ENCODE measurements around the gene MYOC.
"Not testable (repeated sequence)": the region's sequence is repeated elsewhere in the genome, so short reads cannot be mapped to it uniquely, and the experiment has no call there.

Gene MYOC

GRCh38 chr1:171600862-171601261 is 51.6 kb downstream of the MYOC start:
- no peak for TF ChIP-seq CTCF (conservative IDR thresholded peaks at IDR 0.05; ENCODE audit: low read depth, low read length)
- DNase-seq (ENCODE audit: low read depth) = no peak
- no peak overlapping the region for H3K4me3 ChIP-seq (ENCODE audit: low read length)

GRCh38 chr1:171600310-171600709 is 52.2 kb downstream of the MYOC start:
- not testable (repeated sequence) for DNase-seq (ENCODE audit: low read depth); H3K4me3 ChIP-seq (ENCODE audit: low read length)

- no peak for TF ChIP-seq CTCF (conservative IDR thresholded peaks at IDR 0.05; ENCODE audit: low read depth, low read length)
- no peak overlapping the region for H3K4me3 ChIP-seq (ENCODE audit: low read length)
- no peak for DNase-seq (ENCODE audit: low read depth)
Measured at GRCh38 chr1:171597203-171597602, 55.3 kb downstream of the MYOC start.

GRCh38 chr1:171596705-171597104 is 55.8 kb downstream of the MYOC start:
- no peak for DNase-seq (ENCODE audit: low read depth)
- no peak overlapping the region for H3K4me3 ChIP-seq (ENCODE audit: low read length)
- TF ChIP-seq CTCF (conservative IDR thresholded peaks at IDR 0.05; ENCODE audit: low read depth, low read length) = no peak

GRCh38 chr1:171596119-171596518 is 56.4 kb downstream of the MYOC start:
- no peak for DNase-seq (ENCODE audit: low read depth)
- TF ChIP-seq CTCF (conservative IDR thresholded peaks at IDR 0.05; ENCODE audit: low read depth, low read length) = no peak
- H3K4me3 ChIP-seq (ENCODE audit: low read length) = no peak overlapping the region

- no peak for DNase-seq (ENCODE audit: low read depth)
- no peak for TF ChIP-seq CTCF (conservative IDR thresholded peaks at IDR 0.05; ENCODE audit: low read depth, low read length)
- H3K4me3 ChIP-seq (ENCODE audit: low read length) = no peak overlapping the region
Measured at GRCh38 chr1:171595324-171595723, 57.2 kb downstream of the MYOC start.

GRCh38 chr1:171590022-171590421 is 62.5 kb downstream of the MYOC start:
- no peak for TF ChIP-seq CTCF (conservative IDR thresholded peaks at IDR 0.05; ENCODE audit: low read depth, low read length)
- DNase-seq (ENCODE audit: low read depth) = no peak
- H3K4me3 ChIP-seq (ENCODE audit: low read length) = no peak overlapping the region

- H3K4me3 ChIP-seq (ENCODE audit: low read length) = no peak overlapping the region
- no peak for DNase-seq (ENCODE audit: low read depth)
- no peak for TF ChIP-seq CTCF (conservative IDR thresholded peaks at IDR 0.05; ENCODE audit: low read depth, low read length)
Measured at GRCh38 chr1:171588230-171588629, 64.3 kb downstream of the MYOC start.

All from retinal pigment epithelial cell (primary cell).